GM19324 (cell line): ENCODE measurements around the gene SOWAHD.

Experiments
- ATAC-seq: cut with Tn5 transposase; IDR thresholded peaks from one replicate; pipeline ENCODE4 v1.9.1; 2021; ENCODE audit warnings: mild to moderate bottlenecking, moderate library complexity; ENCODE audit not compliant: unreplicated experiment, low FRiP score

The SOWAHD gene

DNA sequence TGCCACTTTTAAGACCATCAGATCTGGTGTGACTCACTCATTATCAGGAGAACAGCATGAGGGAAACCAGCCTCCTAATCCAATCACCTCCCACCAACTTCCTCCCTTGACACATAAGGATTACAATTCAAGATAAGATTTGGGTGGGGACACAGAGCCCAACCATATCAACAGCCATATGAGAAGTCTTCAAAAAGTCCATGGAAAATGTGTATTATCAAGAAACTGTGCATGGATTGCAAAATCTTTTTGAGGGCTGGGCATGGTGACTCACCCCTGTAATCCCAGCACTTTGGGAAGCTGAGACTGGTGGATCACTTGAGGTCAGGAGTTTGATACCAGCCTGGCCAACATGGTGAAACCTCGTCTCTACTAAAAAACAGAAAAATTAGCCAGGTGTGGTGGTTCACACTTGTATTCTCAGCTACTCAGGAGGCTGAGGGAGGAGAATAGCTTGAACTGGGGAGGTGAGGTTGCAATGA lies 50.8 kb downstream of the SOWAHD start:
- no peak for ATAC-seq
